Measurements from ENCODE around the gene ASCC2.
A peak's percentile ranks its signal among the peaks of the same experiment; 100 is the strongest.

The ASCC2 gene

GRCh38 chr22:29816980-29817379 is 21.1 kb downstream of the ASCC2 start:
- no peak for DNase-seq (ENCODE audit: low spot score)

GRCh38 chr22:29816539-29816938 is 21.5 kb downstream of the ASCC2 start:
- no peak for DNase-seq (ENCODE audit: low spot score)

DNA sequence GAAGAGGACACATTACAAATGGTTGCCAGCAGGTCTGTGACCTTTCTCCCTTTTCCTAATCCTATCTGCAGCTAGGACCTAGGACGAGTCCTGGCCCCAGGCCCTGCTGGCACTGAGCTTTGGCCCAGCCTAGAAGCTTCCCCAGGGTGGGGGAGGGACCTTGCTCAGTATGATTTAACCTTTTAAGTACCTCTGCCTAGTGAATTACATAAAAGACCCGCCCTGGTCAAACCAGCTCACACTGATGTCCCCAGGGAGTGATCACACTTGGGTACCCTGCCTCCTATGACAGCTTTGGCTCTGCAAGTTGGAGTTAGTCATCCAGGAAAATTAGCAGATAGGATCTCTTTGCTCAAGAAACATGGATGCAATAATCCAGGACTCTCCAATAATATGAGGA is 21.9 kb downstream of the ASCC2 start:
- no peak for DNase-seq (ENCODE audit: low spot score)

DNA sequence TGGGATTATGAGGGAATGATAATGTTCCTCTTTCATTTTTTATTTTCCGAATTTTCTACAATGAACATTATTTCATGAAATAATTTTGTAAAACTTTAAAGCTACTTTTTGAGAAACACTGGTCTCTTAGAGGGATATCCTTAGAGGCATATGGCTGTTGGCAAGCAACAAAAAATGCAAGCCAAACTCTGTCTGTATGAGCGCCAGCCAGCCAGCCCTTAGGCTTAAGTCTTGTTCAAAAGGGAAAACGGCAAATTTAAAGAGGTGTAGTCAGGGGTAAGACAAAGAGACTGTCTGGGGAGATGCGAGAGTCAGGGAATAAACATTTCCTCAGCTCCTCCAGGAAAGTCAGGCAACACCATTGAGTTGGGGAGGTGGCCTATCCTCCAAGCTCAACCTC is 22.5 kb downstream of the ASCC2 start:
- no peak for DNase-seq (ENCODE audit: low spot score)

DNA sequence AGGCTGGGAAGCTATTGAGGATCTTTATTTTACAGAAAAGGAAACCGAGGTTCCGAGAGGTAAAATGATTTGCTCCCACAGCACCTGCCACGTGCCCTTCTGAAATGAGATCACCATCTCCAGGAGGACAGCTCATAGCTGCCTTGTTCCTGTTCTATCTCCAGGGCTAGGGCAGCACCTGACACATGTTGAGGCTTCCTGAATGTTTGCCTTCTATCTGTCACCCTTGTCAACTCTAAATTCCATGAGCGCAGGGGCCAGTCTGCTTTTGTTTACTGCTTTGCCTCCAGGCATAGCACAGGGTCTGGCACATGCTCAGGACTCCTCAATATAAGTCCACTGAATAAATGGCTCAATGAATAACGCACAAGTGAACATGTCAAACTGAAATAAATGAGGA is 24.1 kb downstream of the ASCC2 start:
- no peak for DNase-seq (ENCODE audit: low spot score)

DNA sequence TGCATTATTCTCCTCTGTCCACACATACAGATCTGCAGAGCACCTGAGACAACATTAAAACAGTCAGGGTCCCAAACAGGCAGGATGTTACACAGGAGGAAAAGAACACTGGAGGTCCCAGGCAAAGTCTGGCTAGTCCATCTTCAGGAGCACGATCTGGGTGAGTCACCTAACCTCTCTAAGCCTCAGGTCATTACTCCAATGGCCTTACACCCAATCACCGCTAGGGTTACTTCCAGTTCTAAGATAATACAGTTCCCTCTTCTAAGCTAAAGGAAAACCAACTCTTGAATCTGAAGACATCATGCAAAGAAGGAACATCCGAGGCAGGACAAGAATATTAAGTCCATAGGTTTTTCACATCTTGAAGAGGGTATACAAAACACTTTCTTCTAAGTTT is 24.5 kb downstream of the ASCC2 start:
- DNase-seq (ENCODE audit: low spot score) = no peak

DNA sequence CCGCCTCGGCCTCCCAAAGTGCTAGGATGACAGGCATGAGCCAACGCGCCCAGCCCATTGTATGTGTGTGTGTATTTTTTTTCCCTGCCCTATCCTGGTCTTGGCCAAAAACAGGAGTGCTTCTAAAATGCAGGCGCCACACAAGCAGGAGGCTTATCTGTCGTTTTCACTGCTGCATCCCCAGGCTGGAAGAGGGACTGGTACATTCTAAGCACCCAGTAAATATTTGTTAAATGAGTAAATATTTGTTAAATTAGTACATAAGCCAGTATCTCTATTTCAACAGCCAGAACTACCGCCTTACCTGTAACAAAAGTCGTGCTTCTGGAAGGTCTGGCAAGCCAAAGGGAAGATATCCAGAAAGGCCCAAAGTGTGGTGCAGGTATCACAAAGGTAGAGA is 24.9 kb downstream of the ASCC2 start:
- DNase-seq (ENCODE audit: low spot score) = no peak

- DNase-seq (ENCODE audit: low spot score) = no peak
These were observed 26.7 kb downstream of the ASCC2 start for GRCh38 chr22:29811377-29811776.

GRCh38 chr22:29810216-29810615 is 27.9 kb downstream of the ASCC2 start:
- DNase-seq (ENCODE audit: low spot score) = no peak

DNA sequence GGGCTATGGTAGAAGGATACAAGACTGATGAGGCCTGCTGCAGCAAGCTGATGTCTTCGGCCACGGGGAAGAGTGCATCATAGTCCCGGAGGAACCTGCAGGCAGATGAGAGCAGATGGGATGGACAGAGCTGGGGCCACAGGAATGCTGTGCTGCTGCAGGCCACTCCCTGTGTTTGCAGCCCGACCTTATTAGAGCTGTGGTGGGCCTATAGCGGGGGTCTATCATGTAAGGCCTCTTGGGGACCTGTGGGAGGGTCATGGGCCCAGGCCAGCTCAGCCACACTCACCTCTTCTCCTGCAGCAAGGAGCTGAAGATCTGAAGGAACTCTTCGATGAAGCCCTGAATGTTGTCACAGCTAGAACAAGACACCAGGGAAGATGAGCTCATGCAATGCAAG is 31.9 kb downstream of the ASCC2 start:
- DNase-seq (ENCODE audit: low spot score) = no peak

DNA sequence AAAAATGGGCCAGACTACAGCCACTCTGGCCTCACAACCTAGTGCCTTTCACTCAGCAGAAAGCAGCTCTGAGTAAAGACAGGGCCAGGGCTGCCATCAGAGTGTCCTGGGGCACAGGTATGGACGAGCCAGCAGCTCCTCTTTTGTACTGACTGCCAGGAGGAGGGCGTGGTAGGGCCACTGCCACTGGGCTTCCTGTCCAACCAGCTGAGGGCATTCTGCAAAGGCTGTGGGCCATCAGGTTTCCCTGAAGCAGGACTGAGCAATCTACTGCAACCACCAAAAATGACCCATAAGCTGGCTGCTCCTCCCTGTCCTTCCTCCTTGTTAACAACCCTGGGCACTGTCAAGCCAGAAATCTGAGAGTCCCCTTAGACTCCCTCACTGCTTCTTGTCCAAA is 33.1 kb downstream of the ASCC2 start:
- DNase-seq (ENCODE audit: low spot score) = no peak

GRCh38 chr22:29803190-29803589 is 34.9 kb downstream of the ASCC2 start:
- DNase-seq (ENCODE audit: low spot score) = no peak

- no peak for DNase-seq (ENCODE audit: low spot score)
These were observed 36.3 kb downstream of the ASCC2 start for GRCh38 chr22:29801796-29802195.

- no peak for DNase-seq (ENCODE audit: low spot score)
These were observed 36.9 kb downstream of the ASCC2 start for GRCh38 chr22:29801153-29801552.

GRCh38 chr22:29799217-29799680 is 38.8 kb downstream of the ASCC2 start:
- peak; percentile 96 for DNase-seq (ENCODE audit: low spot score)

- no peak for DNase-seq (ENCODE audit: low spot score)
These were observed 39.3 kb downstream of the ASCC2 start for GRCh38 chr22:29798801-29799200.

- no peak for DNase-seq (ENCODE audit: low spot score)
These were observed 39.8 kb downstream of the ASCC2 start for GRCh38 chr22:29798318-29798717.

- DNase-seq (ENCODE audit: low spot score) = no peak
These were observed 40.7 kb downstream of the ASCC2 start for GRCh38 chr22:29797351-29797750.

DNA sequence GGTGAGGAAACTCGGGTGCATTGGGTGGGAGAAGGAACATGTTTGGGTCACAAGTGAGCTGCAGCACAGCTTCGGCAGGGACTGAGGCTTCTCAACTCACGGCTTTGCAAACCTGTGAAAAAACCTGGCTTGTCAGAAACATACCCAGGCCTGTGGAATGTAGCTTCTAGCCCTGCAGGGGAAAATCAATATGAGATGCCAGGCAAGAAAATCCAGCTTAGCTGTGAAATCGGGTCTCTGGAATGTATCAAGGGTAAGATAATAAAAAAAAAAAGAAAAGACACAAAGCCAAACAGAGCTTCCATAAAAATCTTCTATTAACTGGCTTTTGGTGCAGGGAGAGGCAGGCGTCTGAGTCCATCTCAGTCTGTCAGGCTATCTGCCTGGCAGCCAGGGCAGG is 42.4 kb downstream of the ASCC2 start:
- no peak for DNase-seq (ENCODE audit: low spot score)

DNA sequence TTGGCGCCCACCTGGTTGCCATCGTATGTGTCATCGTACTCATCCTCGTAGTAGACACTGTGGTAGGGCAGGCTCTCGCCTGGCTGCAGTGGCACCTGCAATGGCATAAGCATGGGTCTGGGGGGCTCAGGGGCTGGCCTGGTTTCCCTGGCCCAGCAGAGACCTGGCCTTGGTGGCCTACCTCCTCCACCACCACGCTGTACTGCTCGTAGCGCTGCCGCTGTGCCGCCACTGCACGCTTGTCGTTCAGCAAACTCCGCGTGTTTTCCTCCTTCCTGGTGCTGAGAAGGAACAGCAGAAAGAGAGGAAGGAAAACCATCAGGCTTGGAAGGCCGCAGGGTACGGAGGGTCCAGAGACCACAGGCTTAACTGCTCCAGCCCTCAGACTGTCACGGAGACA is 44.7 kb downstream of the ASCC2 start:
- DNase-seq (ENCODE audit: low spot score) = no peak

DNA sequence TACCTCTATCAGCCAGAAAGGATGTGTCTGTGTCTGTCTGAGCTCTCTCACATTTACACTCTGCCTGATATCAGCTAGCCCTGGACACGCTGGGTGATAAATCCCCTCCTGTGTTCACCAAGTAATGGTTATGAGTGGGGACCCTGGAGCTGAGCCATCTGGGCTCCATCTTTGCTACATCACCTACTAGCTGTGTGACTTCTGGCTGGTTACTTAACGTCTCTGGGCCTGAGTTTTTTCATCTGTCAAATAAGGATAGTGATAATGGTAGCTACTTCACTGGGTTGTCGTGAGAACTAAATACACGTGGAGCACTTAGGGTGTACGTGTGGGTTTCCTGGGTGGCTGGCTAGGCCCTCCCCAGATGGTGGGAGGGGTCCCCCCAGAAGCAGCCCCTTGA is 48.0 kb downstream of the ASCC2 start:
- DNase-seq (ENCODE audit: low spot score) = no peak

DNA sequence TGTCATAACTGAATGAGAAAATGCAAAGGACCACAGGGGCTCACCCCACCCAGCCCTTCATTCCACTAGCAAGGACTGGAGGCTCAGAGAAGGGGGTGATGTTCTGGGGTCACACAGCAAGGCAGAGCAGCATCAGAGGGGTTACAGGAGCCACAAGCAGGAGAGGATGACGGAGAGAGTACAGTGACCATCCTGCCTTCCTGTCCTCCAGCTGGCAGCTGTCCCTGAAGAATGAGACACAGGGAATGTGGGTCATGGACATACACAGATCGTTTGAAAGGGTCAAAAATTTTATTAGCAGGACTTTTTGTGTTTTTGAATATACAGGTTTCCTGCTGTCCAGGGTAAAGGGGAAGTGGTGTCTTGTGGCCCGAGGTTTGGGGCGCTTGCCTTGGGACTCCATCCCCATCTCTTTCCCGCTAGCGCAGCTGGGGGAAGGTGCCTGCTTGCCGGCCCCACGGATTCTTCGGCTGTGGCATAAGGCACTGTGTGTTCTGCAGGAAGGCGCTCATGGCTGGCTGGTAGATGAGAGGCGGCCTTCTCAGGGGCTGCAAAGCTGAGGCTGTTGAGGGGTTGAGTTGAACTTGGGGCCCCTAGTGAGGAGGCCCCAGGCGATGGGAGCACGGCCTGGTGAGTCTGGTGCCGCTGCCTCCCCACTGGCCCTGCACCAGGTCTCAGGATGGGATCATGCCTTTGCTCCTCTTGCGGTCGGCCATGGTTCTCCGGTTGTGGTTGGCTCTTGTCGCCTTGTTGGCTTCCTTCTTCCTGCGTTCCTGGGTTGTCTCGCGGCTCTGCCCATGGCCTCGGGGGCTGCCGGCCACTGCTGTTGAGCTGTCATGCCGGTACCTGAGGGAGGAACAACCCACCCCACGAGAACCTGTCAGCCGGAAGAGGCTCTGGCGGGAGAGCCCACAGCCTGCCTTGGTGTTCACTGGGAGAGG is 49.5 kb downstream of the ASCC2 start:
- no peak for DNase-seq (ENCODE audit: low spot score)

DNA sequence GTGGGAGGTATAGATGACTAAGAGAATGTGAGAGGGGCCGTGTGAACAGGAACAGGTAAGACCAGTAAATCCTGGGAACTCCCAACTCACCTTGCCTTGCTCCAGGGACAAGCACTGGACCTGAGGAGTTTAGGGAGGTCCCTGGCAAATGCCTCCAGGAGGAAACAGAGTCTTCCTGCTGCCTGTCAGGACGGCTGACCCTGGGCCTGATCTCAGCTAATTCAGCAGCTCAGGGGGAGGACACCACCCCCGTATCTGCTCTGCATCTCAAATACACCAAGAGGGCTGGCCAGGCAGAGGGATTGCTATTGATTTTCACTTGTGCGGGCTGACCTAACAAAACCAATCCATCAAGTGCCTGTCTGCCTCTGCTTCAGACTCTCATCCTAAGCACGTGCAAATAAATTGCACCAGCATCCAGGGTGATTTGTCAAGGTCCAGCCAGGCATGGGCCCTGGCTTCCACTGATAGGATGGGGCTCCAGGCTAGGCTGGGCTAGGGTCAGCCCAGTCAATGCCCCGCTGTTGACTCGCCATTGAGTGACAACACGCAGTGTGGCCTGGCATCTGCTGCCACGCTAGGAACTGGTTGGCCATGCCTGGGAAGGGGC is 50.6 kb downstream of the ASCC2 start:
- no peak for DNase-seq (ENCODE audit: low spot score)

DNA sequence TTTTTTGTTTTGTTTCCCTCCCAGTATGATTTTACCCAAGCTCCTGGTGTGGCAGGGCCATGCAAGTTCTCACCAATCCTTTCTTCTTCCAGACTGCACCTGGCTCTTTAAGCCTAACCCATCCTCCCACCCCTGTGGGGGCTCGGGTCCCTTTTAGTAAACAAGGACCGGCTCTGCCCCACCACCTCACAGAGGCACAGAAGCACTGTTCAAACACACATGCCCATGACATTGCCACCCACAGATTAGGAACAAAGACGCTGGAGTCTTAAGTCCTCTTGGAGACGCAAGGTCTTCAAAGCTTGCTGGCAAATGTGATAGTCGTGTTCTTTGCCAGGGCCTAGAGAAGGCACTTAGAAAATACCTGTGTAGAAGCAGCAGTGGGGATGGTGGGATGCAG is 52.0 kb downstream of the ASCC2 start:
- DNase-seq (ENCODE audit: low spot score) = no peak
